ENCODE measurements around the gene MBD4. TPM values are rescaled to one million over a fixed set of nuclear protein-coding genes. Genes with fewer than 3 reads are reported as not detected.

MBD4 gene
- total RNA-seq, 1 experiment from 2014 or later: 15.7 TPM

DNA sequence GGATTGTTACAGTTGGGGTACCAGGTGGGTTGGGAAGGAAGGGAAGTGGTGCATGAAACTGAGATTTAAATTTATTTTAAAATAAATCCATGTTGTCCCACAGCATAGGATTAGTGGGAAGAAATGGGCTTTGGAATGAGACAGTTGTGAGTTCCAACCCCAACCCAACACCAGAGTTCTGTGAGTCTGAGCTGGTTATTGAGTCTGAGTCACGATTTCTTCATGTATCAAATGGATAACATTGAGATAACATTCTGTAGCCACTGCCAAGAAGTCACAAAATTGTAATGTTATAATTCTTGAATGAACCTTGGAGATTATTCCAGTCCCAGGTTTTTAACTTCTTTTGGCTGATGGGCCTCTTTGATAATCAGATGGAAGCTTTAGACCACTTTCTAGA is 14.0 kb upstream of the MBD4 start:
- H3K79me2 ChIP-seq (ENCODE audit: insufficient read depth, low read length): no peaks in the 10 kb centered on the region
- no peak for DNase-seq (ENCODE audit: low read depth, low spot score)
- H3K27ac ChIP-seq (ENCODE audit: low read depth, low read length): no peak overlapping the region
- H2AFZ ChIP-seq (ENCODE audit: low read depth, low read length, poor library complexity, severe bottlenecking): no peak overlapping the region
- POLR2A ChIA-PET: no interaction called here
- H3K4me2 ChIP-seq (ENCODE audit: low read length): no peak overlapping the region
- intact Hi-C loops (cut with micrococcal nuclease): no loop called here
- no peak overlapping the region for H3K4me3 ChIP-seq (replicated peaks in 1 of 2; ENCODE audit: low read depth in 1 of 2, low read length in 2 of 2)
- no TSS peak for BruUV-seq (replicated peaks)
- H4K20me1 ChIP-seq (ENCODE audit: insufficient read depth): no peaks in the 10 kb centered on the region
- H3K27me3 ChIP-seq (ENCODE audit: insufficient read depth, low read length): no peaks in the 10 kb centered on the region
- H3K4me1 ChIP-seq (ENCODE audit: control insufficient read depth in 1 of 2, insufficient read depth in 2 of 2, low read length in 2 of 2): peaks cover 0 to 8% of the 10 kb centered on the region in 2 experiments; a peak in 2 of 4 replicates
- CTCF ChIA-PET: no interaction called here
- no peaks in the 10 kb centered on the region for H3K9me2 ChIP-seq (ENCODE audit: insufficient read depth)
- H3K36me3 ChIP-seq (ENCODE audit: control insufficient read depth in 1 of 2, insufficient read depth in 2 of 2, low read length in 2 of 2): peaks cover 0 to 4% of the 10 kb centered on the region in 2 experiments; a peak in 1 of 4 replicates
- no peak for ATAC-seq
- TF ChIP-seq POLR2A (IDR thresholded peaks at IDR 0.05; ENCODE audit: borderline replicate concordance, extremely low read depth, insufficient read depth, insufficient read length) (no peak), EGR1 (IDR thresholded peaks at IDR 0.05; ENCODE audit: low read depth) (no peak), SIN3A (IDR thresholded peaks at IDR 0.05; ENCODE audit: low read depth) (no peak), CEBPB (IDR thresholded peaks at IDR 0.05; ENCODE audit: low read depth) (no peak), CBX3 (IDR thresholded peaks at IDR 0.05; ENCODE audit: low read depth) (no peak), YY1 (IDR thresholded peaks at IDR 0.05; ENCODE audit: extremely low read depth, insufficient replicate concordance, low read depth, low read length) (no peak), SP1 (IDR thresholded peaks at IDR 0.05; ENCODE audit: low read depth) (no peak), JUND (IDR thresholded peaks at IDR 0.05) (no peak), POLR2AphosphoS5 (IDR thresholded peaks at IDR 0.05; ENCODE audit: low read depth, low read length) (no peak)
- TF ChIP-seq, protein P1, sequence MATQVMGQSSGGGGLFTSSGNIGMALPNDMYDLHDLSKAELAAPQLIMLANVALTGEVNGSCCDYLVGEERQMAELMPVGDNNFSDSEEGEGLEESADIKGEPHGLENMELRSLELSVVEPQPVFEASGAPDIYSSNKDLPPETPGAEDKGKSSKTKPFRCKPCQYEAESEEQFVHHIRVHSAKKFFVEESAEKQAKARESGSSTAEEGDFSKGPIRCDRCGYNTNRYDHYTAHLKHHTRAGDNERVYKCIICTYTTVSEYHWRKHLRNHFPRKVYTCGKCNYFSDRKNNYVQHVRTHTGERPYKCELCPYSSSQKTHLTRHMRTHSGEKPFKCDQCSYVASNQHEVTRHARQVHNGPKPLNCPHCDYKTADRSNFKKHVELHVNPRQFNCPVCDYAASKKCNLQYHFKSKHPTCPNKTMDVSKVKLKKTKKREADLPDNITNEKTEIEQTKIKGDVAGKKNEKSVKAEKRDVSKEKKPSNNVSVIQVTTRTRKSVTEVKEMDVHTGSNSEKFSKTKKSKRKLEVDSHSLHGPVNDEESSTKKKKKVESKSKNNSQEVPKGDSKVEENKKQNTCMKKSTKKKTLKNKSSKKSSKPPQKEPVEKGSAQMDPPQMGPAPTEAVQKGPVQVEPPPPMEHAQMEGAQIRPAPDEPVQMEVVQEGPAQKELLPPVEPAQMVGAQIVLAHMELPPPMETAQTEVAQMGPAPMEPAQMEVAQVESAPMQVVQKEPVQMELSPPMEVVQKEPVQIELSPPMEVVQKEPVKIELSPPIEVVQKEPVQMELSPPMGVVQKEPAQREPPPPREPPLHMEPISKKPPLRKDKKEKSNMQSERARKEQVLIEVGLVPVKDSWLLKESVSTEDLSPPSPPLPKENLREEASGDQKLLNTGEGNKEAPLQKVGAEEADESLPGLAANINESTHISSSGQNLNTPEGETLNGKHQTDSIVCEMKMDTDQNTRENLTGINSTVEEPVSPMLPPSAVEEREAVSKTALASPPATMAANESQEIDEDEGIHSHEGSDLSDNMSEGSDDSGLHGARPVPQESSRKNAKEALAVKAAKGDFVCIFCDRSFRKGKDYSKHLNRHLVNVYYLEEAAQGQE (IDR thresholded peaks at IDR 0.05; ENCODE audit: low read depth): no peak
- TF ChIP-seq, protein P2, sequence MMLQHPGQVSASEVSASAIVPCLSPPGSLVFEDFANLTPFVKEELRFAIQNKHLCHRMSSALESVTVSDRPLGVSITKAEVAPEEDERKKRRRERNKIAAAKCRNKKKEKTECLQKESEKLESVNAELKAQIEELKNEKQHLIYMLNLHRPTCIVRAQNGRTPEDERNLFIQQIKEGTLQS (IDR thresholded peaks at IDR 0.05): no peak
- RAD21 ChIA-PET (ENCODE audit: low non-redundant PET in 1 of 2, low total read pairs in 2 of 2, uncharacterized antibody in 2 of 2, unreplicated experiment in 2 of 2): no interaction called here
- H3K9ac ChIP-seq (ENCODE audit: low read length): no peak overlapping the region
- H3K9me3 ChIP-seq (ENCODE audit: control insufficient read depth in 1 of 2, insufficient read depth in 1 of 2, low read depth in 1 of 2, low read length in 2 of 2): no peaks in the 10 kb centered on the region

Data from HCT116 (cell line).